ENCODE data around the gene GALNT13.
"Not testable (repeated sequence)": the region's sequence is repeated elsewhere in the genome, so short reads cannot be mapped to it uniquely, and the experiment has no call there.

GALNT13 gene

DNA sequence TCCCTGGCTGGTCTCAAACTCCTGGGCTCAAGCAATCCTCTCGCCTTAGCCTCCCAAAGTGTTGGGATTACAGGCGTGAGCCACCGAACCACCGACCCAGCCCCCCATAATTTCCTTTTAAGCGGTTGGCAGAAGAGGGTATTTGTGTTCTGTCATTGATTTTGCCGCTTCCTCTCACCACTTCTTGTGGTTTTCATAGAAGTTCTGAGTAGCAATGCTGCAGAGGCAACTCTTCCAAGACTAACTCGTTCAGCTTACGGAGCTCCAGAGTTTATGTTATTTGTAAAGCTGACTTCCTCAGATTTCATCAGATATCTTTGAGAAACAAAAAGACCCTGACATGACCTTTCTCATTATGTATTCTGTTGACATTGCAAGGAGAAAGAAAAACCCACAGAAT lies 565.4 kb downstream of the GALNT13 start:
- no peak for FAIRE-seq

DNA sequence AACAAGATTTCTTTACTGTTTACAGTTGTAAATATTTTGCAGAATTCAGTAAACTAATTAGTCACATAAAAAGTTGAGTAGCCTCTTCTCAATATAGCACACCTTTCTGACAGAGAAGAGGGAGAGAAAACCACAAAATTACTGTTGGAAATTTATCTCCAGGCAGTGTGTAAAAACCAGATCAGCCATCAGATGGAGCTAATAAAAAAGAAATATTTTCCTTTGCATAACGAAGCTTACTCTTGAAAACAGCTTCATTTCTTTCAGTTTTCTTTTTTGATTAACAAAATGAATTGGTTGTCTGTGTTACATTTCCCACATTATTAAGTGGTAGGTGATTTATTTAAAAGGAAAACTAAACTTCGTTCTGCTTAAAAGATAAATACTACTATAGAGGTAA lies 567.4 kb downstream of the GALNT13 start:
- no peak for FAIRE-seq

DNA sequence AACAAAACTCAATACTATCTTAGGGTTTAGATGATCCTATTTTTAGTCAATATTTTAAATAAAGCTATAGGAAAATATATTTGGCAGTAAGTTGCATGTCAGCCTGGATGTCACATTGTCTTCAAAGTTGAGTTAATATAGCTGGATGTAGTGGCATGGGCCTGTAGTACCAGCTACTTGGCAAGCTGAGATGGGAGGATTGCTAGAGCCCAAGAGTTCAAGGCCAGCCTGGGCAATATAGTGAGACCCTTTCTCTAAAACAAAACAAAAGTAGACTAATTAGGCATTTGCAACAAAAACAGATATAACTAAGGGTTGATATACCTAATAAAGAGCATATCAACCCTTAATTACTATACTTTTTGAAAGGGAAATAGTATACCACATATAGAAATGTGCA lies 572.2 kb downstream of the GALNT13 start:
- FAIRE-seq: no peak

- no peak for FAIRE-seq
Measured at GRCh38 chr2:154446324-154446723, 574.6 kb downstream of the GALNT13 start.

- FAIRE-seq: no peak
Measured at GRCh38 chr2:154447727-154448418, 576.2 kb downstream of the GALNT13 start.

- FAIRE-seq: no peak
Measured at GRCh38 chr2:154449951-154450658, 578.4 kb downstream of the GALNT13 start.

DNA sequence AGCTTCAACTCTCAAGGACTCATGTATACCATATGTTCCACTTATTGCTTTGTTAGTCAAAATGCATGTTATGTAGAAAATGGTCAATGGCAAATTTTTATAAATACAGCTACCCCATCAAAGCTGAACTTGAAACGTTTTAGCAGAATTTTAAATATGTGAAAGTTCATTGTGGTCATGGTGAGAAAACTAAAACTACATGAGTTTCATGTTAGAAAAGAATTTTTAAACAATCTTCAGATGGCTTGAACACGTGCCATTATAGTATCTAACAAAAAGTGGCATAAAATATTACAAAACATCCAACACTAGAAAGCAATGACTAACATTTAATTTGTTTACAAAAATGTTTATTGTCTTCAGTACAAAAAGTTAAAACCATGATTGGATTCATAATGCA lies 580.7 kb downstream of the GALNT13 start:
- FAIRE-seq: no peak

- no peak for FAIRE-seq
Measured at GRCh38 chr2:154452906-154453493, 581.3 kb downstream of the GALNT13 start.

GRCh38 chr2:154455166-154455565 lies 583.4 kb downstream of the GALNT13 start:
- no peak for FAIRE-seq

GRCh38 chr2:154455866-154456265 lies 584.1 kb downstream of the GALNT13 start:
- FAIRE-seq: no peak

- FAIRE-seq: no peak
Measured at GRCh38 chr2:154457286-154457685, 585.6 kb downstream of the GALNT13 start.

- no peak for FAIRE-seq
Measured at GRCh38 chr2:154459286-154459685, 587.6 kb downstream of the GALNT13 start.

DNA sequence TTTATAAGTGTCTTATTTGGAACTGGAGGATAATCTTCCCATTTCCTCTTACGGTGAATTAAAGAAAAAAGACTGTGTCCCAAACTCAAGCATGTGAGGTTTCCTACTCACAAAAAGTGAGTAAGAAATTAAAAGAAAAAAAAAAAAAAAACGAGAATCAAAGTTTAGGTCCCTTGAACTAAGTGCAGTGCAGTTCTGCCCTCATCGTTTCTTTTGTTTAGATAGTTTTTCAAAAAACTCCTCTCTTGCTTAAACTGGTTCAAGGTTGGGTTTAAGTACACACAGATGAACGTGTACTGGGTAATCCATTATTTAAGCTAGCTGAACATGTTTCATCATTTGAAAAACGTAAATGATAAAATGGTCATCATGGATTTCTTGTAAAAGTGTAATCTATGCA lies 590.9 kb downstream of the GALNT13 start:
- FAIRE-seq: no peak

DNA sequence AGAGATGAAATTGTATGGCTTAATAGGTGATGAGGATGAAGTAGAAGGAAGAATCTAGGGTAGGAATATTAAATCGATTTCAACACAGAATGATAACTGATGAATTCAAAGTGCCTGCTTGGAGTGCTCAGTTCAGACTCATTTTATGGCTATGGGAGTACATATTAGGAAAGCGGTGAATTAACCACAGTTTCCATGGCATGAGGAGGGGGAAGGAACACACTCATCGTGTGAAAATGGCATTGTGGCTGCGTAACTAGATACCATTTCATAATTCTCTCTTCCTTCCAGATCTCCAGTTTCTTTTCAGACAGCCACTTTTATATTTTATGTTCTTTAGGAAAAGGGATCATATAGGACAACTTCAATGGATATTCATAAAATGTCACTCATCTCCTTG lies 594.5 kb downstream of the GALNT13 start:
- no peak for FAIRE-seq

DNA sequence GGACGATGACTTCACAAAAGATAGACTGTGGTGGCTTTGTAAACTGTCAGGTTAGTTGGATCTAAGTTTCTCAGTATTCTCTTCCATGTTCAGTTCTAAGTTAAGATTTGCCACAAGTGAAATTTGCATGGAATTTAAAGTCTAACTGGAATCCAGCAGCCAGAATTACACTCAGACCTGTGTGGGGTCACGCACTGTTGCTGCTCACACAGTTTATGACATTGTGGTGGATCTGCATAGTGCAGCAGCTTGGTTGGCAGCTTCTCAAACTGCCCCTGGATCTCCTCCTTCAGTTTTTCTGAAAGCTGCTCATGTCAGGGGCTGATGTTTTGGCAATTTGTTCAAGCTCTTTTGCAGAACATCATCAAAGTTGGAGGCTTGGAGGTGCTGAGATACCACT lies 598.7 kb downstream of the GALNT13 start:
- FAIRE-seq: no peak

DNA sequence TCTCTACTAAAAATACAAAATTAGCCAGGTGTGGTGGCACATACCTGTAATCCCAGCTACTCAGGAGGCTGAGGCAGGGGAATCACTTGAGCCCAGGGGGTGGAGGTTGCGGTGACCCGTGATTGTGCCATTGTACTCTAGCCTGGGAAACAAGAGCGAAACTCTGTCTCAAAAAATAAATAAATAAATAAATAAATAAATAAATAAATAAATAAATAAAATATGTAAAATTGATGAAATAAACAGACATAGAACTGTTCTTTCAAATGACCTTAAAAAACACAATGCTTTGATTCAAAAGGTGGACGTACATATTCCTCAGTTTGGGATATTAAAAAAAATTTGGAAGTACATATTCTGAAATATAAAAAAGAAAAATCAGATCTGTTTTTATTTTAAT lies 599.8 kb downstream of the GALNT13 start:
- FAIRE-seq: not testable (repeated sequence)

- FAIRE-seq: no peak
Measured at GRCh38 chr2:154477319-154477718, 605.6 kb downstream of the GALNT13 start.

DNA sequence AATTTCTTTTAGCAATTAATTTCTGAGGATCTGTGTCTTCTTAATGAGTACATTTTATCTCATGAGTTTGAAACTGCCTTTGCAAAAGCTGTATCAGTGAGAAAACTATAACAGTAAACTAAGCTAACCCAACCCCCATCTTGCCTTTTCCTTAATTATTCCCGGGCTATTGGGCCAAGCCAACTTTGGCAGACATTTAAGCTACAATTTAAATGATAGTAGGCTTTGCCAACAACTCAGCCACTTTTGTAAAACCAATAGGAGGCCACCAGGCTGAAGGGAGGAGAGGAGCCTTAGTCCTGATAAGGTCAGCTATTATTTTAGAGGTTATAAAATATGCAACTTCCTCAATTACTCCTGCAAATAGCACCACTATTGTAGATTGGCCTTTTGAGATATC lies 608.8 kb downstream of the GALNT13 start:
- no peak for FAIRE-seq

GRCh38 chr2:154481336-154481735 lies 609.6 kb downstream of the GALNT13 start:
- no peak for FAIRE-seq

- FAIRE-seq: no peak
Measured at GRCh38 chr2:154484338-154485099, 612.8 kb downstream of the GALNT13 start.

- no peak for FAIRE-seq
Measured at GRCh38 chr2:154488801-154489200, 617.1 kb downstream of the GALNT13 start.

DNA sequence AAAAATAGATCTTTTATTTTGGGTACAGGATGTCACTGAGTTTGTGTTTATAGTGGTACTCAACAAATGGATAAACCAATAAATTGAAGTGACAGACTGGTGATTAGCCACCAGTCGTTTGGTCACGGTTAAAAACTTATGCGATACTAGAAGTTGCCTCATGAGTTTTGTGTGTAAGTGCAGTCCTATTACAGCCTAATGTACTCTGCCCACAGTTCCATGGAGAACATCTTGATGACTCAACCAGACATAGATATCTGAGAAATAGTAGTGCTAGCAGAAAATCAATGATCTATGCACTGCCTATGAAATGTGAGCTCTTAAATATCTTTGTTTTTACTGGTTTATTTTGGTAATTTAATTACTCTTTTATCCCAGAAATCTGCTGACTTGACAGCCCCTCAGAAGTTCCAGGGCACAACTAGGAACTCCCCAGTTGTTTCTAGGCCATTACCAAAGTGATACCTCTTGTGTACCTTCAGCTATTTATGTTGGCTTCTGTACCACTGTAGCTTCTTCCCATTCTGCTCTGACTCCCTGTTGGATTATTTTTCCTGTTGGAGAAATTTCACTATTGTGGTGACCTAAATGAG lies 617.6 kb downstream of the GALNT13 start:
- no peak for FAIRE-seq

DNA sequence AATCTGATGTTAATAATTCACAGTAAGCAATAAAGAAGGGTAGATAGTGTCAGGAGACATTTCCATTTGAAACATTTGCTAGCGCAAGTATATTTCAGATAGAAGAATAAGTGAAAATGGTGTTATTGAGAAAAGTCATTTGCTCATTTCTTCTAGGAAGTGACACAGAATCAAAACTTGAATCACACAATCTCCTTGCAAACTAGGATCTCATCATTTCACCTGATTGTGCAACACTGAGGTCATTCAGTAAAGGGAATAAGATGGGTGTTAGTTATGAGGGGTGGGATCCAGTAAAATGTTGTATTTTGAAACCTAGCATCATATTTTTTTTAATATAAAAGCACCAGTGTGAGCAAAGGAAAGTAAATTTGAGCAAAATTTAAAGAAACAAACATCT lies 618.8 kb downstream of the GALNT13 start:
- FAIRE-seq: no peak
